ENCODE data around the gene ASAP3.
A peak's percentile ranks its signal among the peaks of the same experiment; 100 is the strongest.

ASAP3 gene

GRCh38 chr1:23489842-23490241 lies 5.9 kb upstream of the ASAP3 start:
- Mint-ChIP-seq H3K27me3 (ENCODE audit: low read depth) (peaks cover 19% of the 10 kb centered on the region), H3K4me1 (no peaks in the 10 kb centered on the region), H3K9me3 (no peaks in the 10 kb centered on the region), H3K36me3 (ENCODE audit: low read depth) (no peaks in the 10 kb centered on the region), H3K27ac (no peak overlapping the region), H3K4me3 (no peak overlapping the region)
- no peak for TF ChIP-seq CTCF (IDR thresholded peaks at IDR 0.05; ENCODE audit: unreplicated experiment in 3 of 3)

DNA sequence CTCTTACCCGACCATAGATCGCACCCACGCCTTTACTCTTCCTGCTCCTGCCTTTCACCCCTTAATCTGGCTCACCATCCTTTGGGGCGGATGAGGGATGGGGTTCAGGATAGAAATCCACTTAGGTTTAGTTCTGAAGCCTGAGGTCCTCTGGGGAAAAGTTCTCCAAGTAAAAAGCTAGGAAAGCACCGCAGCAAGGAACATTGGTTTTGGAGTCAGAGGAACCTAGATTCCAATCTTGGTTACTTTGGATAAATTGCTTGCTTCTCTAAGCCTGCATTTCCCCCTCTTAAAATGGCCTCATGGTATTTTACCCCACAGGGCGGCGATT lies 988 bp upstream of the ASAP3 start:
- Mint-ChIP-seq H3K4me3 (peak overlapping the region; percentile 89 to 94 (median 89)), H3K9me3 (no peaks in the 10 kb centered on the region), H3K4me1 (peaks cover 30% of the 10 kb centered on the region), H3K36me3 (ENCODE audit: low read depth) (no peaks in the 10 kb centered on the region), H3K27me3 (ENCODE audit: low read depth) (peaks cover 13% of the 10 kb centered on the region), H3K27ac (peak overlapping the region; percentile 89 to 95 (median 93))
- no peak for TF ChIP-seq CTCF (IDR thresholded peaks at IDR 0.05; ENCODE audit: unreplicated experiment in 3 of 3)

GRCh38 chr1:23484253-23485001 lies 448 bp upstream of the ASAP3 start:
- H3K27me3 Mint-ChIP-seq (ENCODE audit: low read depth), result peaks cover 9% of the 10 kb centered on the region
- H3K9me3 Mint-ChIP-seq, result no peaks in the 10 kb centered on the region
- no peaks in the 10 kb centered on the region for H3K36me3 Mint-ChIP-seq (ENCODE audit: low read depth)
- H3K4me3 Mint-ChIP-seq, result peak overlapping the region; percentile 89 to 94 (median 89)
- H3K27ac Mint-ChIP-seq, result peak overlapping the region; percentile 89 to 95 (median 93)
- peaks cover 35% of the 10 kb centered on the region for H3K4me1 Mint-ChIP-seq
- TF ChIP-seq CTCF (IDR thresholded peaks at IDR 0.05; ENCODE audit: unreplicated experiment in 3 of 3), result no peak

GRCh38 chr1:23481904-23482303 lies 2.1 kb downstream of the ASAP3 start:
- no peaks in the 10 kb centered on the region for H3K9me3 Mint-ChIP-seq
- peak overlapping the region; percentile 23 to 72 (median 71) for H3K27ac Mint-ChIP-seq
- peaks cover 5% of the 10 kb centered on the region for H3K27me3 Mint-ChIP-seq (ENCODE audit: low read depth)
- H3K4me1 Mint-ChIP-seq, result peaks cover 43% of the 10 kb centered on the region
- no peak for TF ChIP-seq CTCF (IDR thresholded peaks at IDR 0.05; ENCODE audit: unreplicated experiment in 3 of 3)
- no peaks in the 10 kb centered on the region for H3K36me3 Mint-ChIP-seq (ENCODE audit: low read depth)
- H3K4me3 Mint-ChIP-seq, result peak overlapping the region; percentile 95 to 100 (median 97)

DNA sequence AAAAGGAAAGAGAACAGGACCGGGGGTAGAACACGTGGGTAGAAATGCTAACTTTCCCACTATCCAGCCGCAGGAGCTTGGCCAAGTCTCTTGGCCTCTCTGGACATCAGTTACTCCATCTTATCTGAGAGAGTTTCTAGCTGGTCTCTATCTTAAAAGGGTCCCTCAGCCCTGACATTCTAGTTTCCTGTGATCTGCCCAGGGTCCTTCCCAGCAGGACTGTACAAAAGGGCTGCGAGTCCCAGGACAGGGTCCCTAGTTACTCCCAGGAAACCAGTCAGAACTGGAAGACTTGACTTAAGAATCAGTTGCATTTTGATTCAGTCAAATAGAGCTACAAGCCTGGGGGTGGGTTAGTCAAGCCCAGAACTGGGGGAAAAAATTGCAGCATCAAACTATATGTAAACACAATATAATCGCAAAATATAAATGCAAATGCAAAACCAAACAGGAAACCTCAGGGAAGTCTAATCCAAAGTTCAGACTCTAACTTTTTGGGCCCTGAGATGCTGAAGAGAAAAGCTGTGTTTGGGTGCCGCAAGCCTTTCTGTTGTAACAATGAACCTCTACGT lies 2.9 kb downstream of the ASAP3 start:
- H3K36me3 Mint-ChIP-seq (ENCODE audit: low read depth), result no peaks in the 10 kb centered on the region
- no peak for TF ChIP-seq CTCF (IDR thresholded peaks at IDR 0.05; ENCODE audit: unreplicated experiment in 3 of 3)
- peak overlapping the region; percentile 9 to 84 (median 72) for H3K27ac Mint-ChIP-seq
- H3K9me3 Mint-ChIP-seq, result no peaks in the 10 kb centered on the region
- H3K4me3 Mint-ChIP-seq, result peak overlapping the region; percentile 95 to 100 (median 97)
- H3K4me1 Mint-ChIP-seq, result peaks cover 49% of the 10 kb centered on the region
- H3K27me3 Mint-ChIP-seq (ENCODE audit: low read depth), result peaks cover 5% of the 10 kb centered on the region

All from nephron (organoid).